ENCODE results near the gene IPO9. TPM values are rescaled to one million over a fixed set of nuclear protein-coding genes. Genes with fewer than 3 reads are reported as not detected.

Gene IPO9
- total and polyA plus RNA-seq, 2 experiments from 2014 or later: 47.6 to 87.4 TPM

- H3K4me1 ChIP-seq (ENCODE audit: insufficient read depth): no peaks in the 10 kb centered on the region
- H3K4me3 Mint-ChIP-seq: no peak overlapping the region
- H3K36me3 Mint-ChIP-seq (ENCODE audit: low read depth): peaks cover 81% of the 10 kb centered on the region
- H3K27me3 Mint-ChIP-seq (ENCODE audit: insufficient read depth, low read depth, poor library complexity): peaks cover 5% of the 10 kb centered on the region
- no peak overlapping the region for H3K4me3 ChIP-seq
- no peak for TF ChIP-seq STAT1 (IDR thresholded peaks at IDR 0.05; ENCODE audit: unreplicated experiment)
- TF ChIP-seq ZNF114 (CRISPR knock-in tag; IDR thresholded peaks at IDR 0.05): no peak
- H3K4me1 Mint-ChIP-seq: no peaks in the 10 kb centered on the region
- no peaks in the 10 kb centered on the region for H4K20me1 ChIP-seq (replicated peaks; ENCODE audit: insufficient read depth)
- H3K27ac Mint-ChIP-seq: no peak overlapping the region
- no peak overlapping the region for H3K27ac ChIP-seq (ENCODE audit: low read depth)
- ATAC-seq (no peak), DNase-seq (ENCODE audit: low spot score) (no peak)
- no peaks in the 10 kb centered on the region for H3K27me3 ChIP-seq (ENCODE audit: insufficient read depth)
- H3K4me2 ChIP-seq: no peak overlapping the region
- no peaks in the 10 kb centered on the region for H3K79me2 ChIP-seq (replicated peaks; ENCODE audit: insufficient read depth)
- H3F3A ChIP-seq (replicated peaks; ENCODE audit: low read depth): no peaks in the 10 kb centered on the region
- H3K9me2 ChIP-seq (ENCODE audit: insufficient read depth): no peaks in the 10 kb centered on the region
- H2AFZ ChIP-seq: no peak overlapping the region
- peaks cover 10% of the 10 kb centered on the region for H3K36me3 ChIP-seq (ENCODE audit: insufficient read depth)
- no peaks in the 10 kb centered on the region for H3K9me3 Mint-ChIP-seq
These were observed 37.2 kb upstream of the IPO9 start for GRCh38 chr1:201791779-201792173.

GRCh38 chr1:201792534-201793305, 36.2 kb upstream of the IPO9 start:
- Histone ChIP-seq H3K27me3 (ENCODE audit: insufficient read depth) (no peaks in the 10 kb centered on the region), H3K27ac (ENCODE audit: low read depth) (no peak overlapping the region), H3K4me3 (no peak overlapping the region), H3K9me2 (ENCODE audit: insufficient read depth) (no peaks in the 10 kb centered on the region), H4K20me1 (replicated peaks; ENCODE audit: insufficient read depth) (no peaks in the 10 kb centered on the region), H3K79me2 (replicated peaks; ENCODE audit: insufficient read depth) (no peaks in the 10 kb centered on the region), H3K4me2 (no peak overlapping the region), H2AFZ (no peak overlapping the region), H3K4me1 (ENCODE audit: insufficient read depth) (no peaks in the 10 kb centered on the region), H3K36me3 (ENCODE audit: insufficient read depth) (peaks cover 10% of the 10 kb centered on the region), H3F3A (replicated peaks; ENCODE audit: low read depth) (no peaks in the 10 kb centered on the region)
- H3K9me3 Mint-ChIP-seq: no peaks in the 10 kb centered on the region
- H3K27me3 Mint-ChIP-seq (ENCODE audit: insufficient read depth, low read depth, poor library complexity): peaks cover 5% of the 10 kb centered on the region
- H3K4me3 Mint-ChIP-seq: no peak overlapping the region
- H3K4me1 Mint-ChIP-seq: no peaks in the 10 kb centered on the region
- H3K27ac Mint-ChIP-seq: no peak overlapping the region
- peak; percentile 95 for DNase-seq (ENCODE audit: low spot score)
- peaks cover 80% of the 10 kb centered on the region for H3K36me3 Mint-ChIP-seq (ENCODE audit: low read depth)
- peak; percentile 98 to 100 for TF ChIP-seq CTCF (conservative IDR thresholded peaks at IDR 0.05; ENCODE audit: low read depth in 2 of 2)
- TF ChIP-seq ZNF331 (CRISPR knock-in tag; IDR thresholded peaks at IDR 0.05; ENCODE audit: low read depth): no peak
- peak; percentile 99 for ATAC-seq

- ATAC-seq: no peak; the same call in 2 of the 3 replicates
- H3K27ac Mint-ChIP-seq: no peak overlapping the region
- TF ChIP-seq ZNF114 (CRISPR knock-in tag; IDR thresholded peaks at IDR 0.05) (no peak), EZH2phosphoT487 (IDR thresholded peaks at IDR 0.05; ENCODE audit: unreplicated experiment) (no peak), EZH2 (IDR thresholded peaks at IDR 0.05; ENCODE audit: low read depth, unreplicated experiment) (no peak), ETS1 (IDR thresholded peaks at IDR 0.05) (no peak)
These were observed 35.5 kb upstream of the IPO9 start for GRCh38 chr1:201793306-201793925.

More at GRCh38 chr1:201793306-201793925, 35.5 kb upstream of the IPO9 start:
- H3K9me2 ChIP-seq (ENCODE audit: insufficient read depth): no peaks in the 10 kb centered on the region
- no peak overlapping the region for H3K4me2 ChIP-seq
- H3K79me2 ChIP-seq (replicated peaks; ENCODE audit: insufficient read depth): no peaks in the 10 kb centered on the region
- peaks cover 2% of the 10 kb centered on the region for H3K27me3 Mint-ChIP-seq (ENCODE audit: insufficient read depth, low read depth, poor library complexity)
- H3K9me3 Mint-ChIP-seq: no peaks in the 10 kb centered on the region
- peaks cover 10% of the 10 kb centered on the region for H3K36me3 ChIP-seq (ENCODE audit: insufficient read depth)
- no peak for DNase-seq (ENCODE audit: low spot score)
- H3K4me3 ChIP-seq: no peak overlapping the region
- H3F3A ChIP-seq (replicated peaks; ENCODE audit: low read depth): no peaks in the 10 kb centered on the region
- H4K20me1 ChIP-seq (replicated peaks; ENCODE audit: insufficient read depth): no peaks in the 10 kb centered on the region
- no peaks in the 10 kb centered on the region for H3K4me1 Mint-ChIP-seq
- no peaks in the 10 kb centered on the region for H3K27me3 ChIP-seq (ENCODE audit: insufficient read depth)
- H2AFZ ChIP-seq: no peak overlapping the region
- H3K4me3 Mint-ChIP-seq: no peak overlapping the region
- no peak overlapping the region for H3K27ac ChIP-seq (ENCODE audit: low read depth)
- H3K4me1 ChIP-seq (ENCODE audit: insufficient read depth): no peaks in the 10 kb centered on the region
- H3K36me3 Mint-ChIP-seq (ENCODE audit: low read depth): peaks cover 73% of the 10 kb centered on the region

All from GM23338 (cell line).